HUDEP-2 (cell line): ENCODE data around the gene KAT2B.
"Not testable (repeated sequence)": the region's sequence is repeated elsewhere in the genome, so short reads cannot be mapped to it uniquely, and the experiment has no call there.

Experiments
- DNase-seq, 76 experiments: peaks; one replicate each; lab custom pipeline; 2025; ENCODE audit not compliant: unreplicated experiment in 76 of 76; lab: John Stamatoyannopoulos, UW

Gene KAT2B

DNA sequence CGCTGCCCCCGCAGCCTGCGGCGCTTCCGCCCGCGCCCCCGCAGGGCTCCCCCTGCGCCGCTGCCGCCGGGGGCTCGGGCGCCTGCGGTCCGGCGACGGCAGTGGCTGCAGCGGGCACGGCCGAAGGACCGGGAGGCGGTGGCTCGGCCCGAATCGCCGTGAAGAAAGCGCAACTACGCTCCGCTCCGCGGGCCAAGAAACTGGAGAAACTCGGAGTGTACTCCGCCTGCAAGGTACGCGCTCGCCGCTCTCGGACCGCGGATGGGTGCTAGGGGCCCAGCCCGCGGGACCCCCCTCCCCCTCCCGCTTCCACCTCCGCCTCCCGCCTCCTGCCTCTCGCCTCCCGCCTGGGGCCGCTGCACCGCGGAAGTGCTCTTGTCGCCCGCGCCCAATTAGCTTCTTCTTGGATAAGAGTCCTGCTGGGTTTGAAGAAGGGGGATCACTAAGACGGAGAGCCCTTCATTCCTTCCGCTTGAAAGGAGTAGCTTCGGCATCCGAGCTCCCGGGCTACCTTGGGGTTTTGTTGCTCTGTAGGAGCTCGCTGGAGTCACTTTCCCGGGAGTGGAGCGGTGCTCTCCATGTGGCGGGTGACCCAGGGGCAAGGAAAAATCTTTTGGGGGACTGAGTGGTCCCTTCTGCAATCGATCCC, 426 bp downstream of the KAT2B start:
- peak in 74 of 76 experiments; percentile 14 to 84 (median 68) for DNase-seq

- peak; percentile 11 to 91 (median 78) for DNase-seq
Observed at GRCh38 chr3:20041197-20041780, 1.0 kb downstream of the KAT2B start.

DNA sequence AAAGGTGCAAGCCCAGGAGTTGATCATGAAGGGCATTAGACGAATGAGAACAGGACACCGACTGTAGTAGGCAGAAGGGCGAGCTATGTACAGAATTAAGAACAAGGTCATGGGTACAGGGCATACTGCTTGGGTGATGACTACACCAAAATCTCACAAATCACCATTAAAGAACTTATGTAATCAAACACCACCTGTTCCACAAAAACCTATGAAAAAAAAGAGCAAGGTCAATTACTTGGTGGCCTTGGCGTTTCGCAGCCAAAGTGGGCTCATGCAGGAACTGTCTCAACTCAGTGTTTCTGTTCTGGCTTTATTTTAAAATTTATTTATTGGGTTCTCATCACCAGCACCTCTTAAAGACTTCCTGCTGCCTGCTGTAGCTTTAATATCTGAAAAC, 2.1 kb downstream of the KAT2B start:
- no peak for DNase-seq

DNA sequence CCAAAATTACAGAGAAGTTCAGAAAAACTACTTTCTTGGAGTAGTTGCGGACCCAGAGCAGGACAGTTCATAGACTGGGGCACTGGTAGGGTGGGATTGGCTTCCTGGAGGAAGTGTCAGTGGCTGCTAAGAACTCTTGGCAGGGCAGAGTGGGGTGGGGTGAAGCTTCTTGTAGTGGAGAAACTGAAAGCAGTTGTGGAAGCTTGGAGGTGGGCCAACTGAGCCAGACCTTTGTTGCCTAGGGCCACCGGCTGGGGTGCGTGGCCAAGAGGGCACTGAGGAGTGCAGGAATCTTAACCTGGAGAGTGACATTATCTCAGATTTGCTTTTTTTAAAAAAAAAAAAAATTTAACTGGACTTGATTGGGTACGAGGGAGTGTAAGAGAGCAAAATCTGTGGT, 3.1 kb downstream of the KAT2B start:
- peak in 74 of 76 experiments; percentile 13 to 84 (median 68) for DNase-seq

GRCh38 chr3:20043825-20044224, 3.6 kb downstream of the KAT2B start:
- no peak for DNase-seq

DNA sequence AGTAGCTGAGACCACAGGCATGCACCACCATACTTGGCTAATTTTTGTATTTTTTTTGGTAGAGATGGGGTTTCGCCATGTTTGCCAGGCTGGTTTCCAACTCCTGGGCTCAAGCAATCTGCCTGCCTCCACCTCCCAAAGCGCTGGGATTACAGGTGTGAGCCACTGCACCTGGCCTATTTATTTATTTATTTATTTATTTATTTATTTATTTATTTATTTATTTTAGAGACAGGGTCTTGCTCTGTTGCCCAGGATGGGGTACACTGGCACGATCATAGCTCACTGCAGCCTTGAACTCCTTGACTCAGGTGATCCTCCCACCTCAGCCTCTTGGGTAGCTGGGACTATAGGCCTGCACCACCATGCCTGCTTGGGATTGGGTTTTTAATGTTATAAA, 4.9 kb downstream of the KAT2B start:
- DNase-seq = not testable (repeated sequence)

GRCh38 chr3:20046556-20046955, 6.3 kb downstream of the KAT2B start:
- DNase-seq = no peak

DNA sequence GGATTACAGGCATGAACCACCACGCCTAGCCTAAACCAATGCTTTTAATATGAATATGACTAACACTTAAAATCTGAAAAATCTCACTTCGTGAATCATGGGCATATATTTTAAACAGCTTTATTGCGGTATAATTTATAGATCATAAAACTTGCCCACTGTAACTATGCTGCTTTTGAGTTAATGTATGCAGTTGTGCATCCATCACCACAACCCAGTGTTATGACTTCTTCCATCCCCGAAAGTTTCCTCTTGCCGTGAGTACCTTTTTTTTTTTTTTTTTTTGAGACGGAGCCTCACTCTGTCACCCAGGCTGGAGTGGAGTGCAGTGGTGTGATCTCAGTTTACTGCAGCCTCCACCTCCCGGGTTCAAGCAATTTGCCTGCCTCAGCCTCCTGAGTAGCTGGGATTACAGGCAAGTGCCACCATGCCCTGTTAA, 7.1 kb downstream of the KAT2B start:
- DNase-seq = no peak

- no peak for DNase-seq
Observed at GRCh38 chr3:20047976-20048883, 8.0 kb downstream of the KAT2B start.

GRCh38 chr3:20051123-20051806, 11.0 kb downstream of the KAT2B start:
- DNase-seq = peak in 5 of 76 experiments; percentile 2 to 26 (median 6)

DNA sequence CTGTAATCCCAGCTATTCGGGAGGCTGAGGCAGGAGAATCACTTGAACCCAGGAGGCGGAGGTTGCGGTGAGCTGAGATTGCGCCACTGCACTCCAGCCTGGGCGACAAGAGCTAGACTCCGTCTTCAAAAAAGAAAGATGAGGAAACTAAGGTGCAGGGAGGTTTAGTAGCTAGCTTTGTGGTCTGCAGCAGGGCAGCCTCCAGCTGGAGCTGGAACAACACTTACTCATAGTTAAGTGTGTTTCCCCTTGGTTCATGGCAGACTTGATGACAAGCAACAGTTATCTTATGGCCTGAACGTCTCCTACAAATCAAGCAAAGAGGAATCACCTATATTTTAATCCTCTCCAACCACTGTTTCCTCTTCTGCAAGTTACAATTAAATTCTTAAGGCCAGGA, 12.6 kb downstream of the KAT2B start:
- DNase-seq = no peak

GRCh38 chr3:20054549-20054987, 14.3 kb downstream of the KAT2B start:
- peak in 57 of 76 experiments; percentile 3 to 80 (median 38) for DNase-seq

- no peak for DNase-seq
Observed at GRCh38 chr3:20055020-20055775, 15.0 kb downstream of the KAT2B start.

DNA sequence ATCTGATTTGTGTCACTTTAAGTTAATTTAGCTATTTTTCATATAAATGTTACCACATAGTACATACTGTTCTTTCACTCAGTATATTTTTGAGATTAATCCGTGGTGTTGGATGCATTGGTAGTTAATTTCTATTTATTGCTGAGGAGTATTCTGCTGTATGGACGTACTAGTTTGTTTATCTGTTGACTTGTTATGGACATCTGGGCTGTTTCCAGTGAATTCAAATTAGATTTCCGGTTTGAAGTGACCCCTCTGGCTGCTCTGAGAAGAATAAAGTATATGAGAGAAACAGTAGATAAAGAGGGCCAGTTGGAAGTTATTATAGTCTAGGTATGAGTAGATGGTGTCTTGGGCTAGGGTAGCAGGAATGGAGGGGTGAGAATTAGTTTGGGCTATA, 15.6 kb downstream of the KAT2B start:
- DNase-seq = no peak

DNA sequence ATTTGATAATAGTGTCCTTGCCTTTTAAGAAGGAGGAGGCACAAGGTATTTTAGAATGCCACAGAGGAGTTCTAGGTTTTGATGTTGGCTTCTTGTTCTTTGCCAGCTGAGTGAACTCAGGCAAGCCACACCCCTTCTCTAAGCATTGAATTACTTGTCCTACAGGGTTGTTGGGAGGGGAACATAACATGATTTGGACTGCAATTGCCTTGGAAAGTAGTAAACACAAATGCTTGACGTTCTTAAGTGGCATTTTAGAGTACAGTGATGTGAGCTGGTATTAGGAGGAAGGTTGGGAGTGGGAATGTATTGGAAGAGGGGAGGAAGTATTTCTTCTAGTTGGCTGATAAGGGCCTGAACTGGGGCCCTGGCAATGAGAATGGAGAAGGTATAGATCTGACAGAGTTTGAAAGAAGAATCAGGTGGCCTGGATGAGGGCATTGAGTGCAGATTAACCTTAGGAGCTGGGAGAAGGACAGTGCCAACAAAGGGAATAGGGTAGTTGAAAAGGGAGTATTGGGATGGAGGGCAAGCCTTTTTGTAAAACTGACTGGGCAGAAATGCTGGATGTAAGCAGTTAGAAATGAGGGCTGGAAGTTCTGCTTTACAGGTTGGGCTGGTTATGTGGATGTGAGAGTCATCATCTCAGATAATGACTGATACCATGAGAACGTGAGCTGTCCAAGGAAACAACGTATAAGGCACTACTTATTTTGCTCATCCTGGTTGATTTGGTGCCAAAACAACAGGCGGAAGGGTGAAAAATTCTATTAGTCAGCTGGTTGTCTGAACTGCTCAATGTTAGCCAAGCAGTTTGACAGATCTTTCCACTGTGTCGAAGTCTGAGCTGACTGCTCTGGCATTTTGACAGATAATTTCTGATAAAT, 16.7 kb downstream of the KAT2B start:
- DNase-seq = peak in 1 of 76 experiments; percentile 11

DNA sequence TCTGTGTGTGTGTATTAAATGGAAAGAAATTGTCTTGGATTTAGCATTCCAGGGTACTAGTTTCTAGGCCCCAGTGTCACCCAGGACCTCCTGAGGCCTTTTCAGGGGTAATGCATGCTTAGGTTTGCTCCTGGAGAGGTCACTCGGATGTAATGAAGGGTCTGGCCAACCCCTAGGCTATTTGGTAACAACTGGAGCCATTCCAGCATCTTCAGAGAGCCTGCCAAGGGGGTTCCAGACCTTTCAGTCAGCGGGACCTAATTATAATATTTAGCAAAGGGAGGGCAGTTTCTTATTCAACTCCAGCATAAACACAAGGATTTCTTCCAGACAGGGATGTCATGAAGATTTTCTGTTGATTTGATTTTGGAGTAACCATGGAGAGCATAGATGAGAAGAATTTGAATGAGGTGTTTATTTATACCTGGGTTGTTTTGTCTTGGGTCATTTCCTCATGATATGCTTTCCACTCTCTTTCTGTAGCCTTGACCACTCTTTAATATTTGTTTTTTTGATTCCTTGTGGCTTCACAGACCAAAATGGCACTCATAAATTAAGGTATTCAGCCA, 17.4 kb downstream of the KAT2B start:
- no peak for DNase-seq

GRCh38 chr3:20059929-20060328, 19.7 kb downstream of the KAT2B start:
- no peak for DNase-seq

DNA sequence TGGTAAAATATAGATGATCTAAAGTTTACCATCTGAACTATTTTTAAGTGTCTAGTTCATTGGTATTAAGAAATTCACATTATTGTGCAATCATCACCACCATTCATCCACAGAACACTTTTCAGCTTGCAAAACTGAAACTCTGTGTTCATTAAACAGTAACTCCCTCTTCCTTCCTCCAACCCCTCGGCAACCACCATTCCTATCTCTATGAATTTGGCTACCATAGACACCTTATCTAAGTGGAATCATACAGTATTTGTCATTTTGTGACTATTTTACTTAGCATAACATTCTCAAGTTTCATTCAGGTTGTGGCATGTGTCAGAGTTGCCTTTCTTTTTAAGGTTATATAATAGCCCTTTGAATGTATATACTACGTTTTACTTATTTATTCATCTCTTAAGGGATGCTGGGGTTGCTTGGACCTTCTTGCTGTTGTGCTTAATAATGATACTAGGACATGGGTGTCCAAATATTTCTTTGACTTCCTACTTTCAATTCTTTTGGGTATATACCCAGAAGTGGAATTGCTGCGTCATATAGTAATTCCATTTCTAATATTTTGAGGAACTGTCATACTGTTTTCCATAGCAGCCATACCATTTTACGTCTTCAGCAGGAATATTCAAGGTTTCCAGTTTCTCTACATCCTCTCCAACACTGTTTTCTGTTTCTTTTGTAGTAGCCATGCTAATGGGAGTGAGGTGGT, 20.9 kb downstream of the KAT2B start:
- DNase-seq = peak in 4 of 76 experiments; percentile 4 to 28 (median 13)
